ENCODE measurements around the gene CPB1. TPM values are rescaled to one million over a fixed set of nuclear protein-coding genes. Genes with fewer than 3 reads are reported as not detected.

Gene CPB1
- total and polyA plus RNA-seq, 4 donors: 0.20 to 0.75 (median 0.57) TPM; not detected in 1

GRCh38 chr3:148797795-148798194, 29.8 kb upstream of the CPB1 start:
- H3K27ac ChIP-seq (ENCODE audit: low read depth in 1 of 2, low read length in 2 of 2): no peak overlapping the region
- no peaks in the 10 kb centered on the region for H3K4me1 ChIP-seq (ENCODE audit: control insufficient read depth in 4 of 4, insufficient read depth in 4 of 4, low read length in 3 of 4)
- H3K27me3 ChIP-seq (ENCODE audit: control insufficient read depth in 4 of 4, insufficient read depth in 4 of 4, low read length in 3 of 4): no peaks in the 10 kb centered on the region
- DNase-seq (ENCODE audit: low spot score): no peak
- TF ChIP-seq NR2F2 (IDR thresholded peaks at IDR 0.05) (no peak), JUND (IDR thresholded peaks at IDR 0.05) (no peak), HNF4G (IDR thresholded peaks at IDR 0.05) (no peak), FOXA2 (IDR thresholded peaks at IDR 0.05) (no peak), GABPA (IDR thresholded peaks at IDR 0.05 in 1 of 2, conservative IDR thresholded peaks at IDR 0.05 in 1 of 2) (no peak), EGR1 (IDR thresholded peaks at IDR 0.05; ENCODE audit: low read depth in 2 of 2) (no peak), HNF4A (conservative IDR thresholded peaks at IDR 0.05) (no peak), SP1 (IDR thresholded peaks at IDR 0.05) (no peak)
- no peaks in the 10 kb centered on the region for H3K36me3 ChIP-seq (ENCODE audit: control insufficient read depth in 4 of 4, insufficient read depth in 3 of 4, low read depth in 1 of 4, low read length in 3 of 4)
- no peak overlapping the region for H3K4me3 ChIP-seq (ENCODE audit: low read depth in 1 of 3, low read length in 3 of 3)
- 94% methylated on average over 2 of the region's 2 CpGs for WGBS
- H3K9ac ChIP-seq (ENCODE audit: low read depth in 1 of 2, low read length in 2 of 2): no peak overlapping the region
- no peaks in the 10 kb centered on the region for H3K9me3 ChIP-seq (ENCODE audit: control insufficient read depth in 4 of 4, low read length in 3 of 4)

- DNase-seq (ENCODE audit: low spot score): no peak
- no peak overlapping the region for H3K9ac ChIP-seq (ENCODE audit: low read depth in 1 of 2, low read length in 2 of 2)
- no peaks in the 10 kb centered on the region for H3K36me3 ChIP-seq (ENCODE audit: control insufficient read depth in 4 of 4, insufficient read depth in 3 of 4, low read depth in 1 of 4, low read length in 3 of 4)
- TF ChIP-seq TAF1 (conservative IDR thresholded peaks at IDR 0.05) (no peak), YY1 (IDR thresholded peaks at IDR 0.05) (no peak), SP1 (IDR thresholded peaks at IDR 0.05) (no peak), REST (IDR thresholded peaks at IDR 0.05) (no peak), HNF4G (IDR thresholded peaks at IDR 0.05) (no peak), EGR1 (IDR thresholded peaks at IDR 0.05; ENCODE audit: low read depth in 2 of 2) (no peak), HNF4A (conservative IDR thresholded peaks at IDR 0.05) (no peak), RAD21 (IDR thresholded peaks at IDR 0.05) (no peak), NR2F2 (IDR thresholded peaks at IDR 0.05) (no peak), ZBTB33 (IDR thresholded peaks at IDR 0.05) (no peak), JUND (IDR thresholded peaks at IDR 0.05) (no peak), FOXA2 (IDR thresholded peaks at IDR 0.05) (no peak), CTCF (IDR thresholded peaks at IDR 0.05; ENCODE audit: low read depth, low read length, missing input control) (no peak), MAX (IDR thresholded peaks at IDR 0.05) (no peak), ATF3 (IDR thresholded peaks at IDR 0.05) (no peak), RXRA (IDR thresholded peaks at IDR 0.05) (no peak), FOXA1 (IDR thresholded peaks at IDR 0.05) (no peak)
- H3K4me3 ChIP-seq (ENCODE audit: low read depth in 1 of 3, low read length in 3 of 3): no peak overlapping the region
- no peaks in the 10 kb centered on the region for H3K27me3 ChIP-seq (ENCODE audit: control insufficient read depth in 4 of 4, insufficient read depth in 4 of 4, low read length in 3 of 4)
- H3K27ac ChIP-seq (ENCODE audit: low read depth in 1 of 2, low read length in 2 of 2): no peak overlapping the region
- WGBS: 96% methylated on average over 1 of the region's 1 CpG
- H3K9me3 ChIP-seq (ENCODE audit: control insufficient read depth in 4 of 4, low read length in 3 of 4): no peaks in the 10 kb centered on the region
- H3K4me1 ChIP-seq (ENCODE audit: control insufficient read depth in 4 of 4, insufficient read depth in 4 of 4, low read length in 3 of 4): no peaks in the 10 kb centered on the region
These were observed 27.2 kb upstream of the CPB1 start for GRCh38 chr3:148800414-148800813.

Measured in liver (tissue), 9 donors.